ENCODE measurements around the gene MYBL2. TPM values are rescaled to one million over a fixed set of nuclear protein-coding genes. Genes with fewer than 3 reads are reported as not detected.

MYBL2 gene
- total RNA-seq, 3 donors from 2014 or later (not counting 1 experiment from before 2014, with no cell fraction given): 1.6 to 2.4 (median 1.7) TPM

DNA sequence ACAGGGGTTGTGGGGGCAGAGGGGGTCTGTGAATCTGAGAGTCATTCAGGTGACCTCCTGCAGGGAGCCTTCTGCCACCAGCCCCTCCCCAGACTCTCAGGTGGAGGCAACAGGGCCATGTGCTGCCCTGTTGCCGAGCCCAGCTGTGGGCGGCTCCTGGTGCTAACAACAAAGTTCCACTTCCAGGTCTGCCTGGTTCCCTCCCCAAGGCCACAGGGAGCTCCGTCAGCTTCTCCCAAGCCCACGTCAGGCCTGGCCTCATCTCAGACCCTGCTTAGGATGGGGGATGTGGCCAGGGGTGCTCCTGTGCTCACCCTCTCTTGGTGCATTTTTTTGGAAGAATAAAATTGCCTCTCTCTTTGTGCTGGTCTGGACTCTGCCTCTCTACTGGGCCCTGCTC is 49.2 kb downstream of the MYBL2 start:
- Histone ChIP-seq H3K9me3 (ENCODE audit: control insufficient read depth, insufficient read depth, low read length) (no peaks in the 10 kb centered on the region), H3K27me3 (ENCODE audit: control insufficient read depth, insufficient read depth, low read length) (no peaks in the 10 kb centered on the region), H3K27ac (ENCODE audit: low read length) (no peak overlapping the region), H3K36me3 (ENCODE audit: control insufficient read depth, insufficient read depth, low read length) (no peaks in the 10 kb centered on the region), H3K4me3 (ENCODE audit: low read length) (no peak overlapping the region), H3K4me1 (ENCODE audit: control insufficient read depth, insufficient read depth, low read length) (no peaks in the 10 kb centered on the region)
- TF ChIP-seq, protein P1, sequence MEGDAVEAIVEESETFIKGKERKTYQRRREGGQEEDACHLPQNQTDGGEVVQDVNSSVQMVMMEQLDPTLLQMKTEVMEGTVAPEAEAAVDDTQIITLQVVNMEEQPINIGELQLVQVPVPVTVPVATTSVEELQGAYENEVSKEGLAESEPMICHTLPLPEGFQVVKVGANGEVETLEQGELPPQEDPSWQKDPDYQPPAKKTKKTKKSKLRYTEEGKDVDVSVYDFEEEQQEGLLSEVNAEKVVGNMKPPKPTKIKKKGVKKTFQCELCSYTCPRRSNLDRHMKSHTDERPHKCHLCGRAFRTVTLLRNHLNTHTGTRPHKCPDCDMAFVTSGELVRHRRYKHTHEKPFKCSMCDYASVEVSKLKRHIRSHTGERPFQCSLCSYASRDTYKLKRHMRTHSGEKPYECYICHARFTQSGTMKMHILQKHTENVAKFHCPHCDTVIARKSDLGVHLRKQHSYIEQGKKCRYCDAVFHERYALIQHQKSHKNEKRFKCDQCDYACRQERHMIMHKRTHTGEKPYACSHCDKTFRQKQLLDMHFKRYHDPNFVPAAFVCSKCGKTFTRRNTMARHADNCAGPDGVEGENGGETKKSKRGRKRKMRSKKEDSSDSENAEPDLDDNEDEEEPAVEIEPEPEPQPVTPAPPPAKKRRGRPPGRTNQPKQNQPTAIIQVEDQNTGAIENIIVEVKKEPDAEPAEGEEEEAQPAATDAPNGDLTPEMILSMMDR (IDR thresholded peaks at IDR 0.05): no peak
- Mint-ChIP-seq H3K27ac (no peak overlapping the region), H3K4me3 (no peak overlapping the region), H3K9me3 (no peaks in the 10 kb centered on the region), H3K4me1 (no peaks in the 10 kb centered on the region), H3K27me3 (ENCODE audit: low read depth in 2 of 2) (no peaks in the 10 kb centered on the region), H3K36me3 (no peaks in the 10 kb centered on the region)
- DNase-seq: no peak
- no peak for ATAC-seq
- WGBS (ENCODE audit: insufficient coverage): 92% methylated on average over 4 of the region's 4 CpGs
- intact Hi-C loops (cut with micrococcal nuclease): no loop called here

DNA sequence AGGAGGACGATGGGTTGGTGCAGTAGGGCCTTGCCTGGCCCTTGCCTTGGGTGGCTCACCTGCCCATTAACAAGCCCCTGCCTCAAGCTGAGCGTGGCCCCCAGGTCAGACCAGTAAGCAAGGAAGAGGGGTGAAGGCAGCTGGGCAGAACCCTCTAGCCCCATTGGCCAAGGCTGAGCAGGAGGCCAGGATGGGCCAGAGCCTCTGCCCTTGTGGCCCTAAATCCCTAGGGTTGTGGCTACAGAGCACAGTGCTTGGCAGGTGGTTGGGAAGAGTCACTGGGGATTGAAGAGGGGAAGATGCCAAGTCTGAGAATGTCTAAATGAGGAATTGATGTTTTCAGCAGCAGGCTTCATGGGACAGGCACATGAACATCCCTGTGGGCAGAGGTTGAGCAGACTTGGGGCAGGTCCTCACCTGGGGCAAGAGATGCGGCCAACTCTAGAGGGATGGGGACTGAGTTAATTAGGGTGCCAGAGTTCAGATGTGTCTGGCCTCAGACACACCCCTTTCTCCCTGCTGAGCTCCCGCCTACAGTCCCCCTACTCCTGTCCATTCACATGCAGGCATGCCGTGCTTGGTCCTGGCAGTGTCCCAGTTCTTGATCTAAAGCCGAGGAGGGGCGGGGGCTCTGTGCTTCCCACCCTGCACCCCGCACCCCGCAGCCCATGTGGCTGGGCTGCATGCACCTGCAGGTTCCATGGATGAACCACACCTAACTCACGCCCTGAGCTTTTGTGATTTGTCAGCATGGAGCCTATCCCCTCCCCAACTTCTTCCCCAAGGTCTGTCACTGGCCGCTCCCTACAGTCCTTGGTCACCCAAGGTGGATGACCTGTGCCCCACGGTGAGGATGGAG is 50.1 kb downstream of the MYBL2 start:
- 93% methylated on average over 12 of the region's 12 CpGs for WGBS (ENCODE audit: insufficient coverage)
- intact Hi-C loops (cut with micrococcal nuclease): no loop called here
- Histone ChIP-seq H3K4me1 (ENCODE audit: control insufficient read depth, insufficient read depth, low read length) (no peaks in the 10 kb centered on the region), H3K36me3 (ENCODE audit: control insufficient read depth, insufficient read depth, low read length) (no peaks in the 10 kb centered on the region), H3K27me3 (ENCODE audit: control insufficient read depth, insufficient read depth, low read length) (no peaks in the 10 kb centered on the region), H3K27ac (ENCODE audit: low read length) (no peak overlapping the region), H3K9me3 (ENCODE audit: control insufficient read depth, insufficient read depth, low read length) (no peaks in the 10 kb centered on the region), H3K4me3 (ENCODE audit: low read length) (no peak overlapping the region)
- Mint-ChIP-seq H3K4me1 (no peaks in the 10 kb centered on the region), H3K27me3 (ENCODE audit: low read depth in 2 of 2) (no peaks in the 10 kb centered on the region), H3K36me3 (no peaks in the 10 kb centered on the region), H3K9me3 (no peaks in the 10 kb centered on the region), H3K27ac (no peak overlapping the region), H3K4me3 (no peak overlapping the region)
- DNase-seq (no peak), ATAC-seq (no peak)
- TF ChIP-seq, protein P1 (IDR thresholded peaks at IDR 0.05): no peak

DNA sequence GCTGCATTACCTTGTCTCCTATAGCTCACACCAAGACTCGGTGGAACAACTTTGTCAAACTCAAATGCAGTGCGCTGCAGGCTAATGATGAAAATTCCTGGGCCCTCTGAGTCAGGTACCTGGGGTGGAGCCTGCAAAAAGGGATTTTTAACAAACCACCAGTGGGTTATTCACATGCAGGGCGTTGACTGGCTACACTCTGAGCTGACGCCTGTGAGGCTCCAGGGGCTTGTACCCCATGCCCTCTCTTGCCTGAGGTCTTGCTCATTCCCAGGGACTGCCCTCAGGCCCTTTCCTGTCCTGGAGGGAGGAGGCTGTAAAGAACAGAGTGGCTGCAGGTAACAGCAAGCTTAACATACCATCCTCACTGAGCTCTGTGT is 50.7 kb downstream of the MYBL2 start:
- Mint-ChIP-seq H3K9me3 (no peaks in the 10 kb centered on the region), H3K4me1 (no peaks in the 10 kb centered on the region), H3K27me3 (ENCODE audit: low read depth in 2 of 2) (no peaks in the 10 kb centered on the region), H3K36me3 (no peaks in the 10 kb centered on the region), H3K27ac (no peak overlapping the region), H3K4me3 (no peak overlapping the region)
- DNase-seq (no peak), ATAC-seq (no peak)
- Histone ChIP-seq H3K4me1 (ENCODE audit: control insufficient read depth, insufficient read depth, low read length) (no peaks in the 10 kb centered on the region), H3K36me3 (ENCODE audit: control insufficient read depth, insufficient read depth, low read length) (no peaks in the 10 kb centered on the region), H3K27ac (ENCODE audit: low read length) (no peak overlapping the region), H3K4me3 (ENCODE audit: low read length) (no peak overlapping the region), H3K27me3 (ENCODE audit: control insufficient read depth, insufficient read depth, low read length) (no peaks in the 10 kb centered on the region), H3K9me3 (ENCODE audit: control insufficient read depth, insufficient read depth, low read length) (no peaks in the 10 kb centered on the region)
- TF ChIP-seq, protein P1 (IDR thresholded peaks at IDR 0.05): no peak
- WGBS (ENCODE audit: insufficient coverage): 92% methylated on average over 4 of the region's 4 CpGs
- intact Hi-C loops (cut with micrococcal nuclease): no loop called here

DNA sequence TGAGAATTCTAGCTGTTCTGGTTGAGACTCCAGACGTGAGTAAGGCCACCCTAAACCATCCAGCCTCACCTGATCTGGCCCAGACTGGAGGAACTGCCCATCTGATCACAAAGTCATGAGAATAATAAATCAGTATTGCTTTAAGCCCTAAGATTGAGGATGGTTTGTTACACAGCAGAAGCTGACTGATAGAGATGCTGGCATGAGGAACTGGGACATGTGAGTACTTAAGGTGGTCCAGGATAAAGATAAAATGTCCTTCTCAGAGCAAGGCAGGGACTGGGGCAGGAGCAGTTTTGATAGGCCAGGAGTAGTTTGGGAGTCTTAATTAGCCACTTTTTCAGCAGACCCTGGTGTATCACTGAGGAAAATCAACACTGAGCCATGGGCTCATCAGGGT is 53.1 kb downstream of the MYBL2 start:
- H3K4me1 Mint-ChIP-seq: no peaks in the 10 kb centered on the region

More for the DNA sequence above, 53.1 kb downstream of the MYBL2 start:
- 75% methylated on average over 1 of the region's 1 CpG for WGBS (ENCODE audit: insufficient coverage)
- no peaks in the 10 kb centered on the region for H3K36me3 ChIP-seq (ENCODE audit: control insufficient read depth, insufficient read depth, low read length)
- H3K4me3 ChIP-seq (ENCODE audit: low read length): no peak overlapping the region
- H3K4me1 ChIP-seq (ENCODE audit: control insufficient read depth, insufficient read depth, low read length): no peaks in the 10 kb centered on the region
- no peaks in the 10 kb centered on the region for H3K9me3 ChIP-seq (ENCODE audit: control insufficient read depth, insufficient read depth, low read length)
- intact Hi-C loops (cut with micrococcal nuclease): no loop called here
- Mint-ChIP-seq H3K36me3 (no peaks in the 10 kb centered on the region), H3K27ac (no peak overlapping the region), H3K4me3 (no peak overlapping the region), H3K9me3 (no peaks in the 10 kb centered on the region), H3K27me3 (ENCODE audit: low read depth in 2 of 2) (no peaks in the 10 kb centered on the region)
- H3K27ac ChIP-seq (ENCODE audit: low read length): no peak overlapping the region
- ATAC-seq (no peak), DNase-seq (no peak)
- no peaks in the 10 kb centered on the region for H3K27me3 ChIP-seq (ENCODE audit: control insufficient read depth, insufficient read depth, low read length)
- TF ChIP-seq, protein P1 (IDR thresholded peaks at IDR 0.05): no peak
